Breast epithelium (tissue), 3 donors: Measurements from ENCODE around the gene LRCOL1.

Experiments used
- CTCF ChIP-seq, 3 donors: fragments of 450-650 bp; IDR thresholded peaks; one replicate each; pipeline ENCODE4 v1.5.1; 2016 to 2017; ENCODE audit warnings: antibody characterized with exemption in 3 of 3, mild to moderate bottlenecking in 3 of 3, moderate library complexity in 3 of 3
- POLR2A ChIP-seq: fragments of 450-650 bp; IDR thresholded peaks from one replicate; pipeline ENCODE4 v1.6.1; 2016; ENCODE audit warnings: antibody characterized with exemption, mild to moderate bottlenecking, moderate library complexity

DNA sequence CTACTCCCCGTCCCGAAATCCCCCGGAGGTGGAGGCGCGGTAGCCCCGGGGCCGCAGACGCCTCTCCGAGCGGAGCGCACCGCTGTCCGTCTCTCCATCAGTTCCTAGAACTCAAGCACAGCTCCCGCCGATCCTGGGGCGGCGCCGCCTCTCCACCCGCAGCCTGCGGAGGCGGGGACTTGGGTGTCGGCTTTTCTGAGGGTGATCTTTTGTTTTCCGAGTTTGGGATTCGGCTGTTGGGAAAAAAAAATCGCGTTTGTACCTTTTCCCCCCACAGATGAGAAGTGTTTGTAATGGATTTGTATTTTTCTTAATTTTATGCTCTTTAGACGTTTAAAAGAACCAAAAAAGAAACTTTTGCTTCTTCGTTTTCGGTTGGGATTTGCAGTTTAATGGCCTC, 26.6 kb downstream of the LRCOL1 start:
- no peak for TF ChIP-seq CTCF (IDR thresholded peaks at IDR 0.05)
- TF ChIP-seq POLR2A, result no peak
